Mesothelial cell of epicardium (in vitro differentiated cells): Measurements from ENCODE around the gene GHR. TPM values are rescaled to one million over a fixed set of nuclear protein-coding genes. Genes with fewer than 3 reads are reported as not detected.

ENCODE experiments used
- DNase-seq, 2 experiments: peaks; one replicate each; pipeline ENCODE4 v3.0.0; 2021; ENCODE audit warnings: low spot score in 2 of 2; ENCODE audit not compliant: unreplicated experiment in 2 of 2
- H3K27ac Mint-ChIP-seq: 2 replicates; pipeline ENCODE4 v1.8.0; 2021; ENCODE audit warnings: mixed read lengths
- H3K27me3 Mint-ChIP-seq: 2 replicates; pipeline ENCODE4 v1.8.0; 2021; ENCODE audit warnings: low read depth, mixed read lengths
- H3K36me3 Mint-ChIP-seq: 2 replicates; pipeline ENCODE4 v1.8.0; 2021; ENCODE audit warnings: mixed read lengths
- H3K4me1 Mint-ChIP-seq: 2 replicates; pipeline ENCODE4 v1.8.0; 2021; ENCODE audit warnings: mixed read lengths
- H3K4me3 Mint-ChIP-seq: 2 replicates; pipeline ENCODE4 v1.8.0; 2021; ENCODE audit warnings: mild to moderate bottlenecking, moderate library complexity, mixed read lengths
- H3K9me3 Mint-ChIP-seq: 2 replicates; pipeline ENCODE4 v1.8.0; 2021; ENCODE audit warnings: mixed read lengths
- total RNA-seq: library from RNA; stranded (reverse); gene quantifications from 3 replicates; pipeline ENCODE4 v1.2.1, GENCODE V29; 2021
- TF ChIP-seq, protein P1 (sequence below): fragments of 200-600 bp; sonication (generic); IDR thresholded peaks from one replicate; pipeline ENCODE4 v1.5.0; 2021; ENCODE audit warnings: antibody characterized with exemption; ENCODE audit not compliant: unreplicated experiment

GHR gene
- total RNA-seq, 1 donor from 2014 or later = 7.9 TPM

DNA sequence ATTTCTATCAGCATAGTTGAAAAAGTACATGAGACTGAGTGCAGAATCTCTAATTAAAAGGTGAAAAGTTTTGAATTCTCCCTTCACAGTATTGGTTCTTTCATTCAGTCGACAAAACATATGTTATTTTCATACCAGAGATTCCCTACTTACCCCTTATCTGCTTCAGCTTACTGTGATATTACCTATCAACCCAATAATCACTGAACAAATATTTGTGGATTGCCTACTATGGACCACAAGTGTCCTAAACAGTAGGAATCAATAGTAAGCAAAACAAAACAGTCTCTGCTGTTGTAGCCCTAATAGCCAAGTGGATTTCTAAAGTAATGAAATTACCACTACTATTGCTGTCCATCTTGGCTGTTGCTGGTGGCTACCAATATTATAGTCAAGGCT lies 344.9 kb downstream of the GHR start:
- H3K36me3 Mint-ChIP-seq = no peaks in the 10 kb centered on the region
- no peaks in the 10 kb centered on the region for H3K4me1 Mint-ChIP-seq
- H3K27me3 Mint-ChIP-seq = peaks cover 7% of the 10 kb centered on the region
- no peak for DNase-seq
- TF ChIP-seq, protein P1, sequence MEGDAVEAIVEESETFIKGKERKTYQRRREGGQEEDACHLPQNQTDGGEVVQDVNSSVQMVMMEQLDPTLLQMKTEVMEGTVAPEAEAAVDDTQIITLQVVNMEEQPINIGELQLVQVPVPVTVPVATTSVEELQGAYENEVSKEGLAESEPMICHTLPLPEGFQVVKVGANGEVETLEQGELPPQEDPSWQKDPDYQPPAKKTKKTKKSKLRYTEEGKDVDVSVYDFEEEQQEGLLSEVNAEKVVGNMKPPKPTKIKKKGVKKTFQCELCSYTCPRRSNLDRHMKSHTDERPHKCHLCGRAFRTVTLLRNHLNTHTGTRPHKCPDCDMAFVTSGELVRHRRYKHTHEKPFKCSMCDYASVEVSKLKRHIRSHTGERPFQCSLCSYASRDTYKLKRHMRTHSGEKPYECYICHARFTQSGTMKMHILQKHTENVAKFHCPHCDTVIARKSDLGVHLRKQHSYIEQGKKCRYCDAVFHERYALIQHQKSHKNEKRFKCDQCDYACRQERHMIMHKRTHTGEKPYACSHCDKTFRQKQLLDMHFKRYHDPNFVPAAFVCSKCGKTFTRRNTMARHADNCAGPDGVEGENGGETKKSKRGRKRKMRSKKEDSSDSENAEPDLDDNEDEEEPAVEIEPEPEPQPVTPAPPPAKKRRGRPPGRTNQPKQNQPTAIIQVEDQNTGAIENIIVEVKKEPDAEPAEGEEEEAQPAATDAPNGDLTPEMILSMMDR = no peak
- no peak overlapping the region for H3K4me3 Mint-ChIP-seq
- peaks cover 20% of the 10 kb centered on the region for H3K9me3 Mint-ChIP-seq
- no peak overlapping the region for H3K27ac Mint-ChIP-seq

GRCh38 chr5:42770003-42770402 lies 346.8 kb downstream of the GHR start:
- Mint-ChIP-seq H3K27me3 (peaks cover 7% of the 10 kb centered on the region), H3K27ac (no peak overlapping the region), H3K9me3 (peaks cover 16% of the 10 kb centered on the region), H3K4me1 (no peaks in the 10 kb centered on the region), H3K4me3 (no peak overlapping the region), H3K36me3 (no peaks in the 10 kb centered on the region)
- TF ChIP-seq, protein P1 = no peak
- no peak for DNase-seq
